Astrocyte (in vitro differentiated cells and primary cell): ENCODE data around the gene ASIC4. TPM values are rescaled to one million over a fixed set of nuclear protein-coding genes. Genes with fewer than 3 reads are reported as not detected.

ENCODE experiments used
- DNase-seq: peaks from one replicate; pipeline ENCODE4 v3.0.0-alpha.2; 2010; ENCODE audit warnings: low read depth
- FAIRE-seq: peaks from 2 replicates; lab custom pipeline; 2011; peaks lifted over from hg19 to GRCh38; lab: Jason Lieb, UNC
- H2AFZ ChIP-seq: 2 replicates; pipeline ENCODE4 v1.6.0; 2012; ENCODE audit warnings: low read depth, low read length, inconsistent platforms
- H3K27ac ChIP-seq: 2 replicates; pipeline ENCODE4 v1.5.1; 2011; ENCODE audit warnings: low read depth, low read length, inconsistent platforms
- H3K27me3 ChIP-seq: 2 replicates; pipeline ENCODE4 v1.6.0; 2011; ENCODE audit warnings: low read length, inconsistent platforms; ENCODE audit not compliant: insufficient read depth
- H3K36me3 ChIP-seq: 2 replicates; pipeline ENCODE4 v1.5.1; 2011; ENCODE audit warnings: low read length, inconsistent platforms; ENCODE audit not compliant: insufficient read depth
- H3K4me1 ChIP-seq: 2 replicates; pipeline ENCODE4 v1.5.1; 2011; ENCODE audit warnings: low read length, inconsistent platforms; ENCODE audit not compliant: insufficient read depth
- H3K4me2 ChIP-seq: 2 replicates; pipeline ENCODE4 v1.6.0; 2012; ENCODE audit warnings: low read length, inconsistent platforms
- H3K4me3 ChIP-seq: 2 replicates; pipeline ENCODE4 v1.5.1; 2011; ENCODE audit warnings: low read depth, mild to moderate bottlenecking, low read length, inconsistent platforms; ENCODE audit not compliant: insufficient read depth
- H3K79me2 ChIP-seq: 2 replicates; pipeline ENCODE4 v1.6.0; 2012; ENCODE audit warnings: mild to moderate bottlenecking, low read length, inconsistent platforms; ENCODE audit not compliant: insufficient read depth
- H3K9ac ChIP-seq: 2 replicates; pipeline ENCODE4 v1.6.0; 2012; ENCODE audit warnings: mild to moderate bottlenecking, low read length, inconsistent platforms
- H3K9me3 ChIP-seq: 2 replicates; pipeline ENCODE4 v1.5.1; 2012; ENCODE audit warnings: low read depth, mild to moderate bottlenecking, low read length, inconsistent platforms; ENCODE audit not compliant: insufficient read depth
- H4K20me1 ChIP-seq: 2 replicates; pipeline ENCODE4 v1.6.0; 2012; ENCODE audit warnings: low read length, inconsistent platforms; ENCODE audit not compliant: insufficient read depth
- H3K27ac Mint-ChIP-seq: one replicate; pipeline ENCODE4 v1.8.0; 2021; ENCODE audit warnings: mild to moderate bottlenecking, mixed read lengths; ENCODE audit not compliant: unreplicated experiment
- H3K27me3 Mint-ChIP-seq: one replicate; pipeline ENCODE4 v1.8.0; 2021; ENCODE audit warnings: low read depth, mixed read lengths; ENCODE audit not compliant: unreplicated experiment
- H3K36me3 Mint-ChIP-seq: one replicate; pipeline ENCODE4 v1.8.0; 2021; ENCODE audit warnings: low read depth, mixed read lengths; ENCODE audit not compliant: unreplicated experiment
- H3K4me1 Mint-ChIP-seq: one replicate; pipeline ENCODE4 v1.8.0; 2021; ENCODE audit warnings: low read depth, mixed read lengths; ENCODE audit not compliant: unreplicated experiment
- H3K4me3 Mint-ChIP-seq: one replicate; pipeline ENCODE4 v1.8.0; 2021; ENCODE audit warnings: mild to moderate bottlenecking, moderate library complexity, mixed read lengths; ENCODE audit not compliant: unreplicated experiment
- H3K9me3 Mint-ChIP-seq: one replicate; pipeline ENCODE4 v1.8.0; 2021; ENCODE audit warnings: mild to moderate bottlenecking, mixed read lengths; ENCODE audit not compliant: unreplicated experiment
- CTCF ChIP-seq: IDR thresholded peaks from 2 replicates; pipeline ENCODE4 v1.5.1; 2011; ENCODE audit warnings: low read depth, mild to moderate bottlenecking, inconsistent platforms, low read length, moderate library complexity; ENCODE audit not compliant: insufficient read depth
- EZH2 ChIP-seq: IDR thresholded peaks from 2 replicates; pipeline ENCODE4 v1.6.1; 2012; ENCODE audit warnings: mild to moderate bottlenecking, low read length, inconsistent platforms; ENCODE audit not compliant: insufficient read depth
- total RNA-seq: library from RNA; stranded (reverse); gene quantifications from 2 replicates; pipeline ENCODE4 v1.2.1, GENCODE V29; 2021

The ASIC4 gene
- total RNA-seq, 1 donor from 2014 or later, result 0.39 TPM

- DNase-seq (no peak), FAIRE-seq (no peak)
- TF ChIP-seq CTCF (no peak), EZH2 (no peak)
- Histone ChIP-seq H3K27ac (no peak overlapping the region), H3K9ac (no peak overlapping the region), H2AFZ (no peak overlapping the region), H3K4me3 (no peak overlapping the region), H4K20me1 (no peaks in the 10 kb centered on the region), H3K79me2 (no peaks in the 10 kb centered on the region), H3K4me2 (no peak overlapping the region), H3K36me3 (no peaks in the 10 kb centered on the region), H3K4me1 (peaks cover 30% of the 10 kb centered on the region), H3K27me3 (peaks cover 3% of the 10 kb centered on the region), H3K9me3 (no peaks in the 10 kb centered on the region)
- Mint-ChIP-seq H3K27me3 (peaks cover 34% of the 10 kb centered on the region), H3K36me3 (no peaks in the 10 kb centered on the region), H3K27ac (no peak overlapping the region), H3K4me1 (peaks cover 33% of the 10 kb centered on the region), H3K4me3 (no peak overlapping the region), H3K9me3 (no peaks in the 10 kb centered on the region)
Observed at GRCh38 chr2:219520079-219520478, 5.8 kb downstream of the ASIC4 start.

GRCh38 chr2:219521066-219521880 is 7.0 kb downstream of the ASIC4 start:
- Histone ChIP-seq H3K9ac (peak overlapping the region; percentile 37), H3K79me2 (no peaks in the 10 kb centered on the region), H3K4me1 (peaks cover 30% of the 10 kb centered on the region), H2AFZ (peak overlapping the region; percentile 72), H3K4me2 (peak overlapping the region; percentile 64), H4K20me1 (no peaks in the 10 kb centered on the region), H3K27ac (no peak overlapping the region), H3K27me3 (peaks cover 3% of the 10 kb centered on the region), H3K4me3 (no peak overlapping the region), H3K36me3 (no peaks in the 10 kb centered on the region), H3K9me3 (no peaks in the 10 kb centered on the region)
- no peaks in the 10 kb centered on the region for H3K36me3 Mint-ChIP-seq
- no peak for TF ChIP-seq EZH2
- peak; percentile 50 for TF ChIP-seq CTCF
- H3K9me3 Mint-ChIP-seq, result no peaks in the 10 kb centered on the region
- H3K27ac Mint-ChIP-seq, result no peak overlapping the region
- no peak for FAIRE-seq
- peaks cover 35% of the 10 kb centered on the region for H3K27me3 Mint-ChIP-seq
- DNase-seq, result no peak
- H3K4me1 Mint-ChIP-seq, result peaks cover 34% of the 10 kb centered on the region
- no peak overlapping the region for H3K4me3 Mint-ChIP-seq
